ENCODE measurements around the gene GCNT1. TPM values are rescaled to one million over a fixed set of nuclear protein-coding genes. Genes with fewer than 3 reads are reported as not detected.

The GCNT1 gene
- total RNA-seq, 6 experiments from 2014 or later = 15.0 to 26.2 (median 19.7) TPM

DNA sequence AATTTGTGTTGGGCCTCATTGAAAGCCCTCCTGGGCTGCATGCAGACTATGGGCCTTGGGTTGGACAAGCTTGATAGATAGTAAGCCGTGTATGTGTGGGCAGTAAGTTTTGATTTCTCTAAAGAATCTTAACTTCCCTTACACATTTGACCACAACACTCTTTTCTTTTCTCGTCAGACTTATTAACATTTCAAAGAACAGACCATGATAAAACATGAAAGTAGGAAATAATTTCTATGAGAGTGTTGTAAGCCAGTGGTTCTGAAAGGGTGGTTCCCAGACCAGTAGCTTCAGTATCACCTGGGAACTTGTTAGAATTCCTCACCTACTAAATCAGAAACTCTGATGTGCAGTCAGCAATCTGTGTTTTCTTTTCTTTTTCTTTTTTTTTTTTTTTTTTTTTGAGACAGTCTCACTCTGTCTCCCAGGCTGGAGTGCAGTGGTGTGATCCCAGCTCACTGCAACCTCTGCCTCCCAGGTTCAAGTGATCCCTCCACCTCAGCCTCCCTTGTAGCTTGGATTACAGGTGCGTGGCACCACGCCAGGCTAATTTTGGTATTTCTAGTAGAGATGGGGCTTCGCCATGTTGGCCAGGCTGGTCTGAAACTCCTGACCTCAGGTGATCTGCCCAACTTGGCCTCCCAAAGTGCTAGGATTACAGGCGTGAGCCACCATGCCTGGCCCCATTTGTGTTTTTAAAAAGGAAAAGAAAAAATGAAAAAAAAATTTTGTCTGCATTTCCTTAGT, 20.0 kb upstream of the GCNT1 start:
- peaks cover 2% of the 10 kb centered on the region; the same call in 1 of the 2 replicates for H3K27me3 Mint-ChIP-seq (ENCODE audit: insufficient read depth)
- TF ChIP-seq, protein P1, sequence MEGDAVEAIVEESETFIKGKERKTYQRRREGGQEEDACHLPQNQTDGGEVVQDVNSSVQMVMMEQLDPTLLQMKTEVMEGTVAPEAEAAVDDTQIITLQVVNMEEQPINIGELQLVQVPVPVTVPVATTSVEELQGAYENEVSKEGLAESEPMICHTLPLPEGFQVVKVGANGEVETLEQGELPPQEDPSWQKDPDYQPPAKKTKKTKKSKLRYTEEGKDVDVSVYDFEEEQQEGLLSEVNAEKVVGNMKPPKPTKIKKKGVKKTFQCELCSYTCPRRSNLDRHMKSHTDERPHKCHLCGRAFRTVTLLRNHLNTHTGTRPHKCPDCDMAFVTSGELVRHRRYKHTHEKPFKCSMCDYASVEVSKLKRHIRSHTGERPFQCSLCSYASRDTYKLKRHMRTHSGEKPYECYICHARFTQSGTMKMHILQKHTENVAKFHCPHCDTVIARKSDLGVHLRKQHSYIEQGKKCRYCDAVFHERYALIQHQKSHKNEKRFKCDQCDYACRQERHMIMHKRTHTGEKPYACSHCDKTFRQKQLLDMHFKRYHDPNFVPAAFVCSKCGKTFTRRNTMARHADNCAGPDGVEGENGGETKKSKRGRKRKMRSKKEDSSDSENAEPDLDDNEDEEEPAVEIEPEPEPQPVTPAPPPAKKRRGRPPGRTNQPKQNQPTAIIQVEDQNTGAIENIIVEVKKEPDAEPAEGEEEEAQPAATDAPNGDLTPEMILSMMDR (IDR thresholded peaks at IDR 0.05) = no peak
- no peak overlapping the region for H3K27ac Mint-ChIP-seq
- peaks cover 4% of the 10 kb centered on the region; the same call in 1 of the 2 replicates for H3K36me3 Mint-ChIP-seq (ENCODE audit: low read depth)
- H3K4me1 Mint-ChIP-seq (ENCODE audit: low read depth) = peaks cover 24% of the 10 kb centered on the region
- H3K4me3 Mint-ChIP-seq = no peak overlapping the region
- DNase-seq = no peak
- H3K9me3 Mint-ChIP-seq = peaks cover 4% of the 10 kb centered on the region

DNA sequence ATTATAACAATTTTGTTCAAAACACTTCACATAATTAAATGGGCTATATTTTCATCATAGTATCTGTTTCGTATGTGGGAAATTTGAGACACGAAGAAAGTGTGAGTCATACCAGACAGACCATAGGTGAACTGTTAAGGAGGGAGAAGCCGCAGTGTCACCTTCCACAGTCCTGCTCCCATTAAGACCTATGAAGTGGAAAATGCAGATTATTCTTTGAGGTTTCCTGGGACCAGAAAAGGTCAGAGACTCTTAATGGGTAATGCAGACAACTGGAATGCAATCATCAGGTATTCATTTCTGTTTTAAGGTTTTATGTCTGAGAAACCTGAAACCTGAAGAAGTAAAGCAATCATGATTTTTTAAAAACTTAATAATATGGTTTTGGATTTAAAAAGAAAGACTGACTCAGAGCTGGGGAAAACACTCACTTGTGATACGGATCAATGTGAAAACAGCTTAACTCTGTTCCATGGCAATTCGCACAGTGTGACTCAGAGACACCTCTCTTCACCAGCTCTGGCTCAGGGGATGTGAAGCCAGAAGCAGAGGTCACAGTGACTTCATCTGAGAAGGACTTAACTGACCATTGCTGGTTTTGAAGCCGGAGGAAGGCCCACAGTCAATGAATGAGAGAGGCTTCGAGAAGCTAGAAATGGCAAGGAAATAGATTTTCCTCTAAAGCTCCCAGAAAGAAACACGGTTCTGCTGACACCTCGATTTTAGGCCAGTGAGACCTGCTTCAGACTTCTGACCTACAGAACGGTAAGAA, 17.2 kb upstream of the GCNT1 start:
- TF ChIP-seq, protein P1 (IDR thresholded peaks at IDR 0.05) = no peak
- DNase-seq = peak; percentile 91
- H3K36me3 Mint-ChIP-seq (ENCODE audit: low read depth) = peaks cover 4% of the 10 kb centered on the region; the same call in 1 of the 2 replicates
- peaks cover 4% of the 10 kb centered on the region for H3K9me3 Mint-ChIP-seq
- peaks cover 2% of the 10 kb centered on the region; the same call in 1 of the 2 replicates for H3K27me3 Mint-ChIP-seq (ENCODE audit: insufficient read depth)
- H3K4me1 Mint-ChIP-seq (ENCODE audit: low read depth) = peaks cover 19% of the 10 kb centered on the region
- peak overlapping the region; percentile 89 for H3K27ac Mint-ChIP-seq
- peak overlapping the region; percentile 65 for H3K4me3 Mint-ChIP-seq

DNA sequence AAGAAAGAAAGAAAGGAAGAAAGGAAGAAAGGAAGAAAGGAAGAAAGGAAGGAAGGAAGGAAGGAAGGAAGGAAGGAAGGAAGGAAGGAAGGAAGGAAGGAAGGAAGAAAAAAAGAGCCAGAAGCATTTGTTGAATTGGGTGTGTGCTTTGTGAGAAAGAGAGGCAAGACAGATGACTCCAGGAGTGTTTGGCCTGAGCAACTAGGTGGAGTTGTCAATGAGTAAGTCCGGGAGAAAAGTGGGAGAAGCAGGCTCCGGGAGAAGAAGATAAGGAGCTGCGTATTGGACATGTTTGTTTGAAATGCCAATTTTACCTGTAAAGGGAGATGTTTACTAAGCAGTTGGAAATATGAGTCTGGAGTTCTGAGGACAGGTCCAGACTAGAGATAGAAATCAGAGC, 15.1 kb upstream of the GCNT1 start:
- TF ChIP-seq, protein P1 (IDR thresholded peaks at IDR 0.05) = no peak
- Mint-ChIP-seq H3K4me3 (no peak overlapping the region), H3K27me3 (ENCODE audit: insufficient read depth) (no peaks in the 10 kb centered on the region; the same call in 1 of the 2 replicates), H3K4me1 (ENCODE audit: low read depth) (peaks cover 34% of the 10 kb centered on the region), H3K27ac (no peak overlapping the region), H3K36me3 (ENCODE audit: low read depth) (peaks cover 4% of the 10 kb centered on the region; the same call in 1 of the 2 replicates), H3K9me3 (peaks cover 4% of the 10 kb centered on the region)
- DNase-seq = no peak

- H3K4me1 Mint-ChIP-seq (ENCODE audit: low read depth) = peaks cover 38% of the 10 kb centered on the region
- TF ChIP-seq, protein P1 (IDR thresholded peaks at IDR 0.05) = no peak
- no peak overlapping the region for H3K4me3 Mint-ChIP-seq
- H3K27ac Mint-ChIP-seq = no peak overlapping the region
- no peak for DNase-seq
- no peaks in the 10 kb centered on the region; the same call in 1 of the 2 replicates for H3K27me3 Mint-ChIP-seq (ENCODE audit: insufficient read depth)
- H3K36me3 Mint-ChIP-seq (ENCODE audit: low read depth) = peaks cover 4% of the 10 kb centered on the region; the same call in 1 of the 2 replicates
- H3K9me3 Mint-ChIP-seq = peaks cover 4% of the 10 kb centered on the region
These were observed 14.6 kb upstream of the GCNT1 start for GRCh38 chr9:76444322-76444929.

DNA sequence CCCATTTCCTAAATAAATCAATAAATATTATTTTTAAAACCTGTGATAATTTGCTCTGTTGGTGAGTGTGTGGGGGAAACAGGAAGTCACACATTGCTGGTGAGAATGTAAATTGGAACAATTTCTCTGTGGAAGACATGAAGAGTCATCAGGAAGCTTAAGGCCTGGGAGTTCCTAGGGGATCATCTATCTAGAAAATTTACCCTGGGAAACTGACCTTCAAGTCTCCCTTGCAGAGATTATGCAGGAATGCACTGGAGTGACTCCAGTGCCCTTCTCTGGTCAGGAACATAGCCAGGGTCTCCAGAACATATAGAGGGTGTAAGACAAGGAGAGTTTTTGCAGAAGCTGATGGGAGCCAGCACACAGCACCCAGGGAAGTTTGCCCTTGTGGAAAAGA, 13.0 kb upstream of the GCNT1 start:
- Mint-ChIP-seq H3K4me3 (no peak overlapping the region), H3K4me1 (ENCODE audit: low read depth) (peaks cover 48% of the 10 kb centered on the region), H3K9me3 (peaks cover 4% of the 10 kb centered on the region), H3K27me3 (ENCODE audit: insufficient read depth) (no peaks in the 10 kb centered on the region; the same call in 1 of the 2 replicates), H3K36me3 (ENCODE audit: low read depth) (peaks cover 4% of the 10 kb centered on the region; the same call in 1 of the 2 replicates), H3K27ac (no peak overlapping the region)
- TF ChIP-seq, protein P1 (IDR thresholded peaks at IDR 0.05) = no peak
- no peak for DNase-seq

Data from HFFc6 (cell line).